GM19023 (cell line): ENCODE results near the gene ANKRD1.
"Not testable (repeated sequence)": the region's sequence is repeated elsewhere in the genome, so short reads cannot be mapped to it uniquely, and the experiment has no call there.

Experiments used
- ATAC-seq: cut with Tn5 transposase; IDR thresholded peaks from one replicate; pipeline ENCODE4 v1.9.1; 2021; ENCODE audit warnings: mild to moderate bottlenecking, moderate library complexity; ENCODE audit not compliant: unreplicated experiment

Gene ANKRD1

GRCh38 chr10:90912854-90913479, 7.9 kb downstream of the ANKRD1 start:
- ATAC-seq: no peak

- no peak for ATAC-seq
Observed at GRCh38 chr10:90912174-90912573, 8.7 kb downstream of the ANKRD1 start.

GRCh38 chr10:90911133-90912051, 9.5 kb downstream of the ANKRD1 start:
- ATAC-seq: no peak

GRCh38 chr10:90906596-90906995, 14.3 kb downstream of the ANKRD1 start:
- no peak for ATAC-seq

GRCh38 chr10:90905925-90906324, 15.0 kb downstream of the ANKRD1 start:
- no peak for ATAC-seq

GRCh38 chr10:90896916-90897315, 24.0 kb downstream of the ANKRD1 start:
- ATAC-seq: not testable (repeated sequence)

GRCh38 chr10:90893190-90893589, 27.7 kb downstream of the ANKRD1 start:
- no peak for ATAC-seq

GRCh38 chr10:90890347-90890746, 30.5 kb downstream of the ANKRD1 start:
- no peak for ATAC-seq

- ATAC-seq: no peak
Observed at GRCh38 chr10:90889636-90890035, 31.3 kb downstream of the ANKRD1 start.

GRCh38 chr10:90888387-90888786, 32.5 kb downstream of the ANKRD1 start:
- no peak for ATAC-seq

- no peak for ATAC-seq
Observed at GRCh38 chr10:90887555-90887954, 33.3 kb downstream of the ANKRD1 start.

- no peak for ATAC-seq
Observed at GRCh38 chr10:90885176-90885575, 35.7 kb downstream of the ANKRD1 start.

GRCh38 chr10:90884431-90884830, 36.5 kb downstream of the ANKRD1 start:
- ATAC-seq: no peak

- not testable (repeated sequence) for ATAC-seq
Observed at GRCh38 chr10:90880059-90880719, 40.7 kb downstream of the ANKRD1 start.

- ATAC-seq: no peak
Observed at GRCh38 chr10:90879062-90879461, 41.8 kb downstream of the ANKRD1 start.

- no peak for ATAC-seq
Observed at GRCh38 chr10:90872648-90873020, 48.3 kb downstream of the ANKRD1 start.

- peak; percentile 99 for ATAC-seq
Observed at GRCh38 chr10:90871766-90872647, 48.9 kb downstream of the ANKRD1 start, which contains the start of gene RPP30. Gene RPP30, plus strand, starts transcription at chr10:90871974. Its CDS starts 13 bp downstream, at chr10:90871987.

- peak; percentile 51 for ATAC-seq
Observed at GRCh38 chr10:90871279-90871765, 49.6 kb downstream of the ANKRD1 start.

GRCh38 chr10:90866050-90866598, 54.8 kb downstream of the ANKRD1 start:
- no peak for ATAC-seq

- no peak for ATAC-seq
Observed at GRCh38 chr10:90865401-90865800, 55.5 kb downstream of the ANKRD1 start.
